Measurements from ENCODE around the gene ADCY7.

ADCY7 gene

GRCh38 chr16:50263940-50264929 is 2.1 kb upstream of the ADCY7 start:
- no peak for TF ChIP-seq CTCF (conservative IDR thresholded peaks at IDR 0.05)
- no peak for TF ChIP-seq ZFX (IDR thresholded peaks at IDR 0.05)

GRCh38 chr16:50265260-50265659 is 1.1 kb upstream of the ADCY7 start:
- no peak overlapping the region for H3K27ac ChIP-seq
- TF ChIP-seq CTCF (conservative IDR thresholded peaks at IDR 0.05) (no peak; the same call in 1 of the 2 replicates), ZFX (IDR thresholded peaks at IDR 0.05) (no peak)

More at GRCh38 chr16:50263940-50264929, 2.1 kb upstream of the ADCY7 start:
- no peak overlapping the region for H3K27ac ChIP-seq

GRCh38 chr16:50265716-50266336 is 525 bp upstream of the ADCY7 start:
- TF ChIP-seq CTCF (conservative IDR thresholded peaks at IDR 0.05) (no peak), ZFX (IDR thresholded peaks at IDR 0.05) (no peak)
- no peak overlapping the region; the same call in 1 of the 2 replicates for H3K27ac ChIP-seq

- no peak for TF ChIP-seq CTCF (conservative IDR thresholded peaks at IDR 0.05)
- TF ChIP-seq ZFX (IDR thresholded peaks at IDR 0.05): no peak
- H3K27ac ChIP-seq: peak overlapping the region; percentile 22; the same call in 1 of the 2 replicates
Measured at GRCh38 chr16:50267151-50267631, 840 bp downstream of the ADCY7 start.

- TF ChIP-seq ZFX (IDR thresholded peaks at IDR 0.05) (no peak), CTCF (conservative IDR thresholded peaks at IDR 0.05) (no peak)
- H3K27ac ChIP-seq: peak overlapping the region; percentile 22; the same call in 1 of the 2 replicates
Measured at GRCh38 chr16:50267651-50268050, 1.3 kb downstream of the ADCY7 start.

- TF ChIP-seq ZFX (IDR thresholded peaks at IDR 0.05) (no peak), CTCF (conservative IDR thresholded peaks at IDR 0.05) (no peak)
- no peak overlapping the region for H3K27ac ChIP-seq
Measured at GRCh38 chr16:50268352-50268751, 2.0 kb downstream of the ADCY7 start.

All from C4-2B (cell line).